Prostate gland (tissue), 2 donors: ENCODE results near the gene HCFC1.

Source experiments
- CTCF ChIP-seq, 4 experiments: fragments of 200-600 bp in 2 of 4; fragments of 450-650 bp in 2 of 4; sonication (generic) in 2 of 4; IDR thresholded peaks; 1 replicate in 3 of 4; 2 replicates in 1 of 4; pipeline ENCODE4 v1.5.1; 2016 to 2019; ENCODE audit warnings: antibody characterized with exemption in 4 of 4, mild to moderate bottlenecking in 2 of 4, moderate library complexity in 2 of 4
- POLR2A ChIP-seq: fragments of 450-650 bp; IDR thresholded peaks from one replicate; pipeline ENCODE4 v1.6.1; 2016; ENCODE audit warnings: antibody characterized with exemption, mild to moderate bottlenecking
- POLR2AphosphoS5 ChIP-seq: sonication (generic); formaldehyde crosslinking; IDR thresholded peaks from one replicate; pipeline ENCODE4 v1.6.1; 2017; ENCODE audit warnings: antibody characterized with exemption

- TF ChIP-seq POLR2A (no peak), CTCF (IDR thresholded peaks at IDR 0.05) (no peak), POLR2AphosphoS5 (no peak)
Measured at GRCh38 chrX:154008521-154008920, 36.9 kb upstream of the HCFC1 start.
